NCI-H187 (cell line): ENCODE results near the gene TNNC1.

ENCODE experiments used
- DNase-seq, 2 experiments: peaks; one replicate each; lab custom pipeline; 2025; lab: John Stamatoyannopoulos, UW

Gene TNNC1

GRCh38 chr3:52484680-52485461 is 31.0 kb upstream of the TNNC1 start:
- no peak for DNase-seq

- DNase-seq, result no peak
Observed at GRCh38 chr3:52483577-52484381, 29.9 kb upstream of the TNNC1 start.

- no peak for DNase-seq
Observed at GRCh38 chr3:52483081-52483480, 29.2 kb upstream of the TNNC1 start.

GRCh38 chr3:52481819-52482521 is 28.1 kb upstream of the TNNC1 start:
- DNase-seq, result no peak

- no peak for DNase-seq
Observed at GRCh38 chr3:52480768-52481715, 27.2 kb upstream of the TNNC1 start.

- DNase-seq, result no peak
Observed at GRCh38 chr3:52479877-52480575, 26.2 kb upstream of the TNNC1 start.

- no peak for DNase-seq
Observed at GRCh38 chr3:52479037-52479876, 25.4 kb upstream of the TNNC1 start.

- no peak for DNase-seq
Observed at GRCh38 chr3:52477796-52478095, 23.9 kb upstream of the TNNC1 start.

GRCh38 chr3:52477076-52477795 is 23.4 kb upstream of the TNNC1 start:
- DNase-seq, result no peak

GRCh38 chr3:52473026-52473425 is 19.2 kb upstream of the TNNC1 start:
- no peak for DNase-seq

- no peak for DNase-seq
Observed at GRCh38 chr3:52472239-52473000, 18.6 kb upstream of the TNNC1 start.

- DNase-seq, result no peak
Observed at GRCh38 chr3:52471371-52472238, 17.8 kb upstream of the TNNC1 start.

- no peak for DNase-seq
Observed at GRCh38 chr3:52470920-52471319, 17.1 kb upstream of the TNNC1 start.

- no peak for DNase-seq
Observed at GRCh38 chr3:52469001-52469400, 15.2 kb upstream of the TNNC1 start.

GRCh38 chr3:52468336-52468735 is 14.5 kb upstream of the TNNC1 start:
- no peak for DNase-seq

GRCh38 chr3:52463416-52463815 is 9.6 kb upstream of the TNNC1 start:
- no peak for DNase-seq

GRCh38 chr3:52461874-52462273 is 8.0 kb upstream of the TNNC1 start:
- DNase-seq, result no peak
